Endothelial cell of umbilical vein (primary cell): Measurements from ENCODE around the gene AOC1. TPM values are rescaled to one million over a fixed set of nuclear protein-coding genes. Genes with fewer than 3 reads are reported as not detected.

ENCODE experiments used
- BruUV-seq: library from RNA; stranded (reverse); fragments of 400-500 nt; replicated peaks from 2 replicates; lab custom pipeline; 2021; lab: Mats Ljungman, UMichigan
- CTCF ChIA-PET: fragments of 300-600, 350-600 bp; sonication (Branson Sonifier 250); formaldehyde crosslinking; loops from one replicate; lab custom pipeline; 2021; ENCODE audit warnings: antibody characterized with exemption, inconsistent platforms; lab: Charles Lee
- POLR2A ChIA-PET: fragments of 300-600, 350-600 bp; sonication (Branson Sonifier 250); formaldehyde crosslinking; loops from one replicate; lab custom pipeline; 2021; ENCODE audit warnings: antibody characterized with exemption, inconsistent platforms; lab: Charles Lee
- DNase-seq: peaks from one replicate; pipeline ENCODE4 v3.0.0-alpha.2; 2011; ENCODE audit warnings: low read depth, low spot score
- FAIRE-seq: peaks from 2 replicates; lab custom pipeline; 2011; peaks lifted over from hg19 to GRCh38; lab: Jason Lieb, UNC
- H2AFZ ChIP-seq: 2 replicates; pipeline ENCODE4 v1.6.0; 2012; ENCODE audit warnings: low read depth, low read length, control low read depth, inconsistent platforms
- H3K27ac ChIP-seq: 2 replicates; pipeline ENCODE4 v1.5.1; 2011; ENCODE audit warnings: low read depth, mild to moderate bottlenecking, control low read depth, low read length, moderate library complexity; ENCODE audit not compliant: insufficient read depth
- H3K27me3 ChIP-seq, 2 experiments: 2 replicates each; pipeline versions ENCODE4 v1.6.0 to v1.6.1; 2011; ENCODE audit warnings: low read length in 2 of 2, mixed read lengths in 1 of 2; ENCODE audit not compliant: control insufficient read depth in 2 of 2, insufficient read depth in 2 of 2
- H3K36me3 ChIP-seq, 2 experiments: 2 replicates in 1 of 2; 3 replicates in 1 of 2; pipeline ENCODE4 v1.5.1; 2011; ENCODE audit warnings: low read length in 2 of 2, mild to moderate bottlenecking in 1 of 2, moderate library complexity in 1 of 2; ENCODE audit not compliant: control insufficient read depth in 2 of 2, insufficient read depth in 2 of 2; ENCODE audit errors: extremely low read depth in 1 of 2
- H3K4me1 ChIP-seq: 3 replicates; pipeline ENCODE4 v1.5.1; 2011; ENCODE audit warnings: mild to moderate bottlenecking, low read length; ENCODE audit not compliant: control insufficient read depth, insufficient read depth; ENCODE audit errors: extremely low read depth
- H3K4me2 ChIP-seq: 2 replicates; pipeline ENCODE4 v1.6.1; 2011; ENCODE audit warnings: low read length, control low read depth, mixed read lengths; ENCODE audit not compliant: insufficient read depth
- H3K4me3 ChIP-seq, 3 experiments: fragments of 200-600 bp in 1 of 3; sonication (generic), shearing (Covaris generic) in 1 of 3; replicated peaks in 1 of 3; 2 replicates each; pipeline ENCODE4 v1.5.1; 2011 to 2016; ENCODE audit warnings: control low read depth in 3 of 3, low read length in 3 of 3, mild to moderate bottlenecking in 2 of 3, inconsistent platforms in 1 of 3, low read depth in 1 of 3, moderate library complexity in 1 of 3; ENCODE audit not compliant: insufficient read depth in 1 of 3
- H3K79me2 ChIP-seq: 2 replicates; pipeline ENCODE4 v1.6.0; 2012; ENCODE audit warnings: low read length, inconsistent platforms; ENCODE audit not compliant: control insufficient read depth, insufficient read depth
- H3K9ac ChIP-seq: replicated peaks from 2 replicates; pipeline ENCODE3; 2011; ENCODE audit warnings: low read length, control low read depth; ENCODE audit not compliant: insufficient read depth; ENCODE audit errors: extremely low read depth
- H3K9me1 ChIP-seq: replicated peaks from 3 replicates; pipeline ENCODE4 v1.6.0; 2011; ENCODE audit warnings: mild to moderate bottlenecking, low read length; ENCODE audit not compliant: control insufficient read depth, insufficient read depth; ENCODE audit errors: extremely low read depth
- H3K9me3 ChIP-seq: replicated peaks from 2 replicates; pipeline ENCODE4 v1.5.1; 2012; ENCODE audit warnings: low read length, inconsistent platforms; ENCODE audit not compliant: control insufficient read depth, insufficient read depth
- H4K20me1 ChIP-seq: replicated peaks from 2 replicates; pipeline ENCODE3; 2011; ENCODE audit warnings: mild to moderate bottlenecking, low read length; ENCODE audit not compliant: control insufficient read depth, insufficient read depth; ENCODE audit errors: extremely low read depth
- EZH2 ChIP-seq: IDR thresholded peaks from 2 replicates; pipeline ENCODE4 v1.6.1; 2012; ENCODE audit warnings: borderline replicate concordance, low read depth, mild to moderate bottlenecking, moderate library complexity, low read length, inconsistent platforms; ENCODE audit not compliant: severe bottlenecking
- FOS ChIP-seq: IDR thresholded peaks from 2 replicates; pipeline ENCODE4 v1.6.1; 2011; ENCODE audit warnings: mild to moderate bottlenecking, low read length, moderate library complexity, borderline replicate concordance; ENCODE audit not compliant: insufficient read depth
- GATA2 ChIP-seq: IDR thresholded peaks from 2 replicates; pipeline ENCODE4 v1.7.0; 2011; ENCODE audit warnings: low read depth, mild to moderate bottlenecking, moderate library complexity, mixed read lengths, low read length; ENCODE audit not compliant: insufficient read length, insufficient read depth
- JUN ChIP-seq: IDR thresholded peaks from 2 replicates; pipeline ENCODE4 v1.6.1; 2011; ENCODE audit warnings: borderline replicate concordance, low read depth; ENCODE audit not compliant: insufficient read length, insufficient read depth
- MYC ChIP-seq: IDR thresholded peaks from one replicate; pipeline ENCODE4 v1.6.1; 2011; ENCODE audit warnings: mild to moderate bottlenecking, low read depth, low read length
- POLR2A ChIP-seq: IDR thresholded peaks from 2 replicates; pipeline ENCODE4 v1.6.1; 2012; ENCODE audit warnings: low read depth, mild to moderate bottlenecking, control low read depth, low read length
- POLR2AphosphoS5 ChIP-seq: IDR thresholded peaks from 2 replicates; pipeline ENCODE4 v1.6.1; 2012; ENCODE audit warnings: low read depth, mild to moderate bottlenecking, control low read depth, low read length, moderate library complexity; ENCODE audit not compliant: insufficient read depth
- dilution Hi-C: fragments of 300-500 bp; cut with MboI; formaldehyde crosslinking; loops from one replicate; pipeline ENCODE4 v1.15.0; 2019; ENCODE audit warnings: low sequenced_read_pairs; ENCODE audit not compliant: extremely low pct_ligation_motif_present
- intact Hi-C: fragments of 100-400 bp; cut with micrococcal nuclease; formaldehyde crosslinking; loops from one replicate; pipeline ENCODE4 v1.10.0; 2022
- polyA plus RNA-seq, 4 experiments: library from polyadenylated mRNA; depleted of rRNA in 3 of 4; stranded (reverse) in 3 of 4; unstranded in 1 of 4; fragments of >200 nt; gene quantifications; 2 replicates each; pipeline versions ENCODE4 v1.2.1 to v1.2.3, GENCODE V29; 2011 to 2012; ENCODE audit warnings: missing spikeins in 1 of 4
- total RNA-seq: library from RNA; stranded (reverse); gene quantifications from 2 replicates; pipeline ENCODE4 v1.2.3, GENCODE V29; 2021
- TF ChIP-seq, protein P1 (sequence below), 2 donors: IDR thresholded peaks; 1 replicate in 1 of 2; 2 replicates in 1 of 2; pipeline ENCODE4 v1.5.1; 2011; ENCODE audit warnings: low read length in 2 of 2, mild to moderate bottlenecking in 2 of 2, moderate library complexity in 2 of 2, control low read depth in 1 of 2, inconsistent platforms in 1 of 2, low read depth in 1 of 2; ENCODE audit not compliant: insufficient read depth in 1 of 2; ENCODE audit errors: extremely low read depth in 1 of 2
- TF ChIP-seq, protein P2 (sequence below): IDR thresholded peaks from 2 replicates; pipeline ENCODE4 v1.6.1; 2011; ENCODE audit not compliant: insufficient read depth, insufficient read length

The AOC1 gene
- total and polyA plus RNA-seq, 2 donors (not counting 3 experiments of a cell fraction or from before 2014, with no cell fraction given) = not detected

DNA sequence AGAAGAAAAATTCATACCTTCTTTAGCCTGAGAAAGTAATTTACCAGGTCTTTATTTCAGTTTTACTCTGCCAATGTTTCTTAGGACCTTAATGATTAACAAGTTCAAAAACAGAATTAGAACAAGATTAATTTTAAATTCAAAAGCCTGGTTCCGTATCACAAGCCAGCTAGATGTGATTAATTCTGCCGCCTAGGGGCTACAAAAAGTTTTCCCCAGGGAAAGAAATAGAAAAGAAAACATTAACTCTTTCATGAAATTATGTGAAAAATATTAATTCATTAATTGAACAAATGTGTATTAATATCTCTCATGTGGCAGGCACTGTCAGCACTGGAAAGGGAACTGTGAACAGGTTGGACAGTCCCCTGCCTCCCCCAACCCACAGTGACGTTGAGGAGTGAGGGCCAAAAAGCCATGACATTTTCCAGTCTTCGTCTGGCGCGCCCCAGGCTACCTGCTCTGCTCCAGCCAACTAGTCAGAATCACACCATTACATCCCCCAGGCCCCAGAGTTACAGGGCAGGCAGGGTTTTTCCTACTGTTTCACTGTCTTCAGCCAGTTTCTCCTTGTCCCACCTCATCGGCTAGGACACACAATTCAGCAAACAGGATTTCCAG, 31.6 kb upstream of the AOC1 start:
- BruUV-seq = no TSS peak
- DNase-seq (no peak), FAIRE-seq (no peak)
- TF ChIP-seq JUN (no peak), POLR2A (no peak), GATA2 (no peak)
- TF ChIP-seq, protein P1, sequence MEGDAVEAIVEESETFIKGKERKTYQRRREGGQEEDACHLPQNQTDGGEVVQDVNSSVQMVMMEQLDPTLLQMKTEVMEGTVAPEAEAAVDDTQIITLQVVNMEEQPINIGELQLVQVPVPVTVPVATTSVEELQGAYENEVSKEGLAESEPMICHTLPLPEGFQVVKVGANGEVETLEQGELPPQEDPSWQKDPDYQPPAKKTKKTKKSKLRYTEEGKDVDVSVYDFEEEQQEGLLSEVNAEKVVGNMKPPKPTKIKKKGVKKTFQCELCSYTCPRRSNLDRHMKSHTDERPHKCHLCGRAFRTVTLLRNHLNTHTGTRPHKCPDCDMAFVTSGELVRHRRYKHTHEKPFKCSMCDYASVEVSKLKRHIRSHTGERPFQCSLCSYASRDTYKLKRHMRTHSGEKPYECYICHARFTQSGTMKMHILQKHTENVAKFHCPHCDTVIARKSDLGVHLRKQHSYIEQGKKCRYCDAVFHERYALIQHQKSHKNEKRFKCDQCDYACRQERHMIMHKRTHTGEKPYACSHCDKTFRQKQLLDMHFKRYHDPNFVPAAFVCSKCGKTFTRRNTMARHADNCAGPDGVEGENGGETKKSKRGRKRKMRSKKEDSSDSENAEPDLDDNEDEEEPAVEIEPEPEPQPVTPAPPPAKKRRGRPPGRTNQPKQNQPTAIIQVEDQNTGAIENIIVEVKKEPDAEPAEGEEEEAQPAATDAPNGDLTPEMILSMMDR (IDR thresholded peaks at IDR 0.05; ENCODE audit: extremely low read depth in 1 of 2, insufficient read depth in 1 of 2, low read depth in 1 of 2, low read length in 2 of 2) = no peak
- Histone ChIP-seq H3K9ac (no peak overlapping the region), H3K4me3 (no peak overlapping the region), H3K27ac (no peak overlapping the region), H3K9me1 (no peaks in the 10 kb centered on the region), H3K4me2 (no peak overlapping the region), H3K79me2 (no peaks in the 10 kb centered on the region), H3K4me1 (no peaks in the 10 kb centered on the region), H4K20me1 (no peaks in the 10 kb centered on the region), H3K36me3 (no peaks in the 10 kb centered on the region), H2AFZ (no peak overlapping the region), H3K9me3 (no peaks in the 10 kb centered on the region), H3K27me3 (peaks cover 6 to 9% of the 10 kb centered on the region in 2 experiments)
- dilution Hi-C loops = no loop called here
- ChIA-PET CTCF (no interaction called here), POLR2A (no interaction called here)
- intact Hi-C loops = no loop called here

DNA sequence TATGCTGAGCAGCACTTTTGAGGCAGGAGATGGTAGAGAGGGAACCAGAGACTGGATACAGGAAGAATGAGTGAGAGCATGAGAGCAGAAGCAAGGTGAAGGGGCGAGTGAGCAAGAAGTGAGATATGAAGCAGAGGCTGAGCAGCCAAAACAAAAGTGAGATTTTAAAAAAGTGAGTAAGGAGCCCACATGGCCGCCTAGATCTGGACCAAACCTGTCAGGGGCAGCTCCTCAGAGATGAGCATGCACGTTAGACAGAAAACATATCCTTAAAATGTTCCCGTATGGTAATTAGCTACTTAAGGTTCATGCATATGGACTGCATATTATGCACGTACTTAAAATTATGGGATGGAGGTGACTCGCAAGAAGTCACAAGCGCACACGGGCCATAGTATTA, 29.3 kb upstream of the AOC1 start:
- ChIA-PET CTCF (interaction anchor here (0.9 kb wide), 1 partner anchor 44 kb away, joined by 3 read pairs; no protein-coding TSS in a partner anchor), POLR2A (no interaction called here)
- BruUV-seq = no TSS peak
- Histone ChIP-seq H3K79me2 (no peaks in the 10 kb centered on the region), H3K9me1 (no peaks in the 10 kb centered on the region), H3K4me1 (no peaks in the 10 kb centered on the region), H3K9me3 (no peaks in the 10 kb centered on the region), H3K27me3 (peaks cover 8 to 16% of the 10 kb centered on the region in 2 experiments), H3K4me2 (no peak overlapping the region), H2AFZ (no peak overlapping the region), H3K36me3 (no peaks in the 10 kb centered on the region), H3K9ac (no peak overlapping the region), H3K4me3 (no peak overlapping the region), H4K20me1 (no peaks in the 10 kb centered on the region), H3K27ac (no peak overlapping the region)
- no peak for FAIRE-seq
- dilution Hi-C loops (no loop called here), intact Hi-C loops (no loop called here)
- no peak for DNase-seq
- TF ChIP-seq JUN (no peak), FOS (no peak), POLR2A (no peak), GATA2 (no peak), MYC (no peak), EZH2 (no peak), POLR2AphosphoS5 (no peak)
- TF ChIP-seq, protein P1 (IDR thresholded peaks at IDR 0.05; ENCODE audit: extremely low read depth in 1 of 2, insufficient read depth in 1 of 2, low read depth in 1 of 2, low read length in 2 of 2) = no peak
- TF ChIP-seq, protein P2, sequence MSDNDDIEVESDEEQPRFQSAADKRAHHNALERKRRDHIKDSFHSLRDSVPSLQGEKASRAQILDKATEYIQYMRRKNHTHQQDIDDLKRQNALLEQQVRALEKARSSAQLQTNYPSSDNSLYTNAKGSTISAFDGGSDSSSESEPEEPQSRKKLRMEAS = no peak
